ENCODE results near the gene XCR1. TPM values are rescaled to one million over a fixed set of nuclear protein-coding genes. Genes with fewer than 3 reads are reported as not detected.

XCR1 gene
- total RNA-seq, 1 donor from 2014 or later, result 0.70 TPM

Other genes starting within 250 kb of the XCR1 start
- gene SLC6A20, start 230.9 kb downstream of the XCR1 start, total RNA-seq, result not detected
- 24.5 TPM for gene LZTFL1, start 185.4 kb downstream of the XCR1 start, total RNA-seq
- not detected for gene CCR9, start 140.9 kb downstream of the XCR1 start, total RNA-seq
- gene CXCR6, start 84.0 kb downstream of the XCR1 start, total RNA-seq, result 3.1 TPM
- 62.0 TPM for gene FYCO1, start 31.7 kb downstream of the XCR1 start, total RNA-seq
- gene CCR1, start 180.8 kb upstream of the XCR1 start, total RNA-seq, result 4.3 TPM
- not detected for gene CCR3, start 215.0 kb upstream of the XCR1 start, total RNA-seq